ENCODE results near the gene C1QBP. TPM values are rescaled to one million over a fixed set of nuclear protein-coding genes. Genes with fewer than 3 reads are reported as not detected.

C1QBP gene
- 486 to 571 TPM (median 539 TPM) in 5 replicates for total RNA-seq (2022; extraction: Qiagen RNA extraction)

GRCh38 chr17:5438716-5439445 is at the start of gene C1QBP:
Gene C1QBP (minus strand): TSS chr17:5439155. CDS start chr17:5439073, 82 bp downstream.

GRCh38 chr17:5486206-5487124 is 47.5 kb upstream of the C1QBP start, which contains the start of gene MIS12:
Gene MIS12 (plus strand): TSS chr17:5486566. CDS start chr17:5488863, 2,297 bp downstream.

GRCh38 chr17:5485270-5486205 is 46.6 kb upstream of the C1QBP start, which contains the start of gene DERL2:
Gene DERL2 (minus strand): TSS chr17:5486178. CDS start chr17:5486161, 17 bp downstream.

GRCh38 chr17:5419959-5420653 is 18.8 kb downstream of the C1QBP start, which contains the start of gene RPAIN:
Gene RPAIN (plus strand): TSS chr17:5420182. CDS start chr17:5420211, 29 bp downstream.

GRCh38 chr17:5419356-5419958 is 19.5 kb downstream of the C1QBP start, which contains the start of gene NUP88:
Gene NUP88 (minus strand): TSS chr17:5419662. CDS start chr17:5419650, 12 bp downstream.

Other genes starting within 250 kb of the C1QBP start
- 1.1 to 1.6 TPM (median 1.5 TPM) in 5 replicates for gene ZNF594, start 247.3 kb downstream of the C1QBP start, total RNA-seq (2022; extraction: Qiagen RNA extraction)
- gene SCIMP, start 204.3 kb downstream of the C1QBP start, total RNA-seq (2022; extraction: Qiagen RNA extraction): not detected in 5 replicates
- 38.3 to 41.5 TPM (median 39.1 TPM) in 5 replicates for gene RABEP1, start 156.9 kb downstream of the C1QBP start, total RNA-seq (2022; extraction: Qiagen RNA extraction)
- 64.8 to 102 TPM (median 75.9 TPM) in 5 replicates for gene NUP88, start 19.5 kb downstream of the C1QBP start, total RNA-seq (2022; extraction: Qiagen RNA extraction)
- gene RPAIN, start 19.0 kb downstream of the C1QBP start, total RNA-seq (2022; extraction: Qiagen RNA extraction): 30.8 to 46.8 TPM (median 32.4 TPM) in 5 replicates
- 24.4 to 28.6 TPM (median 27.9 TPM) in 5 replicates for gene DHX33, start 29.8 kb upstream of the C1QBP start, total RNA-seq (2022; extraction: Qiagen RNA extraction)
- gene DERL2, start 47.0 kb upstream of the C1QBP start, total RNA-seq (2022; extraction: Qiagen RNA extraction): 90.6 to 112 TPM (median 107 TPM) in 5 replicates
- gene MIS12, start 47.4 kb upstream of the C1QBP start, total RNA-seq (2022; extraction: Qiagen RNA extraction): 13.8 to 16.5 TPM (median 14.9 TPM) in 5 replicates
- 2.5 to 3.4 TPM (median 2.7 TPM) in 5 replicates for gene NLRP1, start 145.4 kb upstream of the C1QBP start, total RNA-seq (2022; extraction: Qiagen RNA extraction)

Measured in A549 treated with AZD2906 at 1 μM for 4 hours (cell line).